ENCODE results near the gene SPOUT1.

DNA sequence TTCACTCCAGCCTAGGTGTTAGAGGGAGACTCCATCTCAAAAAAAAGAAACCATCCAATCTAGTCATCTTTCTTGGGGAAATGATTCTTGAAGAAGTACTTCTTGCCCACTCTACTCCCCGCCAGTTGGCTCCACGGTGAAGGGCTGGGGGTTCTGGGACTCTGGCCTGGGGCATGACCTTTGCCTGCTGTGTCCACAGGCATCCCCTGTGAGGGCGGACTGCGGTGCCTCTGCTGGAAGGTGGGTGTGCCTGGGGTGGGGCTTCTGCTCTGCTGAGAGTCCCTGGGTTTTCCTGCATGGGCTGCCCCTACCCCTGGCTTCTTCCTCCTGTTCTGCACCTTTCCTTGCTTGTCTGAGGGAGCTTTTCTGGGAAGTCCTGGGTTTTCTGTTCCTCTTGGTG, 39.1 kb downstream of the SPOUT1 start:
- TF ChIP-seq POLR2A (IDR thresholded peaks at IDR 0.05) = no peak
- TF ChIP-seq, protein P1, sequence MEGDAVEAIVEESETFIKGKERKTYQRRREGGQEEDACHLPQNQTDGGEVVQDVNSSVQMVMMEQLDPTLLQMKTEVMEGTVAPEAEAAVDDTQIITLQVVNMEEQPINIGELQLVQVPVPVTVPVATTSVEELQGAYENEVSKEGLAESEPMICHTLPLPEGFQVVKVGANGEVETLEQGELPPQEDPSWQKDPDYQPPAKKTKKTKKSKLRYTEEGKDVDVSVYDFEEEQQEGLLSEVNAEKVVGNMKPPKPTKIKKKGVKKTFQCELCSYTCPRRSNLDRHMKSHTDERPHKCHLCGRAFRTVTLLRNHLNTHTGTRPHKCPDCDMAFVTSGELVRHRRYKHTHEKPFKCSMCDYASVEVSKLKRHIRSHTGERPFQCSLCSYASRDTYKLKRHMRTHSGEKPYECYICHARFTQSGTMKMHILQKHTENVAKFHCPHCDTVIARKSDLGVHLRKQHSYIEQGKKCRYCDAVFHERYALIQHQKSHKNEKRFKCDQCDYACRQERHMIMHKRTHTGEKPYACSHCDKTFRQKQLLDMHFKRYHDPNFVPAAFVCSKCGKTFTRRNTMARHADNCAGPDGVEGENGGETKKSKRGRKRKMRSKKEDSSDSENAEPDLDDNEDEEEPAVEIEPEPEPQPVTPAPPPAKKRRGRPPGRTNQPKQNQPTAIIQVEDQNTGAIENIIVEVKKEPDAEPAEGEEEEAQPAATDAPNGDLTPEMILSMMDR (IDR thresholded peaks at IDR 0.05) = no peak

Data from right lobe of liver (tissue), 4 donors.